Epithelial cell of esophagus (primary cell): ENCODE data around the gene OSBPL9.
"Not testable (repeated sequence)": the region's sequence is repeated elsewhere in the genome, so short reads cannot be mapped to it uniquely, and the experiment has no call there.

Experiments
- DNase-seq: peaks from one replicate; pipeline ENCODE4 v3.0.0; 2010; ENCODE audit warnings: low read depth
- H3K4me3 ChIP-seq: 2 replicates; pipeline ENCODE4 v1.5.1; 2011; ENCODE audit warnings: mild to moderate bottlenecking, low read length, control low read depth
- CTCF ChIP-seq: IDR thresholded peaks from 2 replicates; pipeline ENCODE4 v1.5.1; 2011; ENCODE audit warnings: low read depth, mild to moderate bottlenecking, low read length, control low read depth, inconsistent platforms; ENCODE audit not compliant: insufficient read depth; ENCODE audit errors: missing control alignments

OSBPL9 gene

GRCh38 chr1:51644020-51644419 is 27.1 kb downstream of the OSBPL9 start:
- no peak for TF ChIP-seq CTCF
- no peak for DNase-seq
- H3K4me3 ChIP-seq = no peak overlapping the region

GRCh38 chr1:51644533-51645197 is 27.8 kb downstream of the OSBPL9 start:
- H3K4me3 ChIP-seq = no peak overlapping the region
- DNase-seq = peak; percentile 75
- TF ChIP-seq CTCF = no peak

GRCh38 chr1:51646592-51646991 is 29.7 kb downstream of the OSBPL9 start:
- H3K4me3 ChIP-seq, DNase-seq: not testable (repeated sequence)

DNA sequence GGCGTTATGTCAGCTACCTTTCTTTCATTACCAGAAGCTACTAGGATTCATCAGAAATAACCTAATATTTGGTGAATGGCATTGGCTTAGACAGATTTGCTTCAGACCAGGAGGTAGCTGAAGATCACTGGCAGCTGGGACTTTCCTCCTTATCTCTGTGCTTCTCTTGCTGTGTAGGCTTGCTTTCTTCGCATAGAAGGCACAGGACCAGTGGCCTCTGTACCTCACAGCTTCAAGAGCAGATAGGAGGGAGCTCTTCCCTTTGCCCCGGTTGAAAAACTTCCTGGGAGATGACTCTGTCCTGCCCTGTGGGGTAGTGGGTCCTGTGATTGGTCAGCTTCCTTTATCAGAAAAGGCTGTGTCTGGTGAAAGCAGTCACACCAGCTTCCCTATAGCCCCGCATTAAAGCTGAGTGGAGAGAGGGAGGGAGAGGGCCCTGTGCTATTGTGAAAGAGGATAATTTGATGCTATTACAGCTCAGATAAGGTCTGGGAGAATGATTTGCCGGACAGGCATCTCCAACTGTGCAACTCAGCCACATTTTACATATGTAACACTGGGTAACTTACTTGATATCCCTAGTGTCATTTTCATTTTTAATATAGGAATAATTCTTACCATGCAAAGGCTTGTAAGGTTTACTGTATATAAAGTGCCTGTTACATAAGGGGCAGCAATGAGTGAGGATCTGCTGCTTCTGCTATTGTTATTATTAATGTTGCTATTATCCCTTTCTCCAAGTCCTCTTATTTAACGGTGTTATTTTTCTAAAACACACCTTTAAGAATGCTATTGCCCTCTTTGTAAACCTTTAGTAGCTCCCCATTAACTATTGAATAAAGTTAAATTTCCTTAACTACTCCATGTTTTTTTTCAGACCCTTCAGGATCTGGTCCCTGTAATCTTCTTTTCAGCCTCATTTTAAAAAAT is 31.6 kb downstream of the OSBPL9 start:
- H3K4me3 ChIP-seq = no peak overlapping the region
- DNase-seq = peak; percentile 18

GRCh38 chr1:51649593-51650091 is 32.8 kb downstream of the OSBPL9 start:
- TF ChIP-seq CTCF = no peak
- DNase-seq = no peak
- no peak overlapping the region for H3K4me3 ChIP-seq

More for the DNA sequence above, 31.6 kb downstream of the OSBPL9 start:
- TF ChIP-seq CTCF = no peak

- no peak for TF ChIP-seq CTCF
- DNase-seq = no peak
- no peak overlapping the region for H3K4me3 ChIP-seq
Observed at GRCh38 chr1:51650198-51650597, 33.3 kb downstream of the OSBPL9 start.

DNA sequence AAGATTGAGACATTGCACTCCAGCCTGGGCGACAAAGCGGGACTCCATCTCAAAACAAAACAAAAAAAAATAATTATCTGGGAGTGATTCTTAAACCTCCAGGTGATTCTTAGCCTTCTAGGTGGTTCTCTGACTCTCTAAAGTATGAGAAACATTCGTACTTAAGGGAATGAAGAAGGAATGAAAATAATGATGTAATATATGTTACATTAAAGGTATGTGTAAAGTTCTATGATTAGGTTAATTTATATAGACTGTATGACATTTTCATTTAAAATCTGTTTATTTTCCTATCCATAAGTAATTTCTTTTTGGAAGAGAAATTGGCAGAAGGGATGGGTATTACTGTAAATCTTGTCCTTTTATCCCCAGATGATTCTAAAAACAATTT is 34.7 kb downstream of the OSBPL9 start:
- no peak for TF ChIP-seq CTCF
- no peak for DNase-seq

More for the DNA sequence above, 34.7 kb downstream of the OSBPL9 start:
- H3K4me3 ChIP-seq = no peak overlapping the region
